ENCODE measurements around the gene GIPC3.

GRCh38 chr19:3546119-3546518 lies 39.2 kb upstream of the GIPC3 start:
- TF ChIP-seq YY1 (tag by site-specific recombination; IDR thresholded peaks at IDR 0.05) (no peak), CTCF (tag by site-specific recombination; IDR thresholded peaks at IDR 0.05) (no peak), REST (tag by site-specific recombination; IDR thresholded peaks at IDR 0.05) (no peak), ZNF146 (tag by site-specific recombination; IDR thresholded peaks at IDR 0.05) (no peak), PRDM1 (tag by site-specific recombination; IDR thresholded peaks at IDR 0.05) (no peak)
